ENCODE measurements around the gene MS4A8. TPM values are rescaled to one million over a fixed set of nuclear protein-coding genes. Genes with fewer than 3 reads are reported as not detected.

The MS4A8 gene
- total RNA-seq, 1 experiment from 2014 or later = not detected

GRCh38 chr11:60700689-60701468, 1.5 kb downstream of the MS4A8 start:
- Mint-ChIP-seq H3K4me3 (no peak overlapping the region), H3K36me3 (no peaks in the 10 kb centered on the region), H3K4me1 (peaks cover 7% of the 10 kb centered on the region), H3K27me3 (ENCODE audit: low read depth) (peaks cover 3% of the 10 kb centered on the region; the same call in 1 of the 2 replicates), H3K27ac (no peak overlapping the region), H3K9me3 (no peaks in the 10 kb centered on the region)
- ChIA-PET POLR2A (no interaction called here), CTCF (interaction anchor here (0.7 to 5.0 kb wide), 7 partner anchors 17 to 353 kb away, joined by 3 to 31 read pairs (median 3); partner anchors contain the start of gene MS4A15)
- peak; percentile 39; the same call in 1 of the 2 replicates for TF ChIP-seq CTCF (IDR thresholded peaks at IDR 0.05)
- TF ChIP-seq ZNF512 (CRISPR knock-in tag; IDR thresholded peaks at IDR 0.05; ENCODE audit: borderline replicate concordance) = no peak
- ATAC-seq (peak; percentile 95), DNase-seq (ENCODE audit: low spot score) (peak; percentile 50)

- Mint-ChIP-seq H3K27me3 (ENCODE audit: low read depth) (peaks cover 3% of the 10 kb centered on the region; the same call in 1 of the 2 replicates), H3K27ac (no peak overlapping the region), H3K9me3 (no peaks in the 10 kb centered on the region), H3K4me3 (no peak overlapping the region), H3K36me3 (no peaks in the 10 kb centered on the region), H3K4me1 (peaks cover 7% of the 10 kb centered on the region)
- no peak for DNase-seq (ENCODE audit: low spot score)
- ChIA-PET POLR2A (no interaction called here), CTCF (interaction anchor here (0.6 to 5.0 kb wide), 8 partner anchors 11 to 353 kb away, joined by 3 to 31 read pairs (median 4); partner anchors contain the start of gene MS4A15)
- ATAC-seq = no peak
- TF ChIP-seq OVOL2 (CRISPR knock-in tag; IDR thresholded peaks at IDR 0.05; ENCODE audit: borderline replicate concordance) (no peak), ESRRA (CRISPR knock-in tag; IDR thresholded peaks at IDR 0.05; ENCODE audit: borderline replicate concordance) (no peak), JAZF1 (CRISPR knock-in tag; IDR thresholded peaks at IDR 0.05) (no peak), CTCF (IDR thresholded peaks at IDR 0.05) (peak; percentile 11; the same call in 1 of the 2 replicates)
Observed at GRCh38 chr11:60701469-60701818, 2.0 kb downstream of the MS4A8 start.

- CTCF ChIA-PET = interaction anchor here (1.0 to 2.7 kb wide), 4 partner anchors 39 to 72 kb away, joined by 3 to 11 read pairs (median 3); no protein-coding TSS in a partner anchor
- no peak overlapping the region for H3K27ac Mint-ChIP-seq
- no peaks in the 10 kb centered on the region for H3K9me3 Mint-ChIP-seq
- DNase-seq (ENCODE audit: low spot score) (no peak), ATAC-seq (no peak)
- no peak overlapping the region for H3K4me3 Mint-ChIP-seq
- no peaks in the 10 kb centered on the region for H3K36me3 Mint-ChIP-seq
- peaks cover 7% of the 10 kb centered on the region for H3K4me1 Mint-ChIP-seq
- POLR2A ChIA-PET = no interaction called here
- no peaks in the 10 kb centered on the region; the same call in 1 of the 2 replicates for H3K27me3 Mint-ChIP-seq (ENCODE audit: low read depth)
- no peak for TF ChIP-seq TCF7 (CRISPR knock-in tag; IDR thresholded peaks at IDR 0.05; ENCODE audit: low read depth)
- no peak for TF ChIP-seq ZNF219 (CRISPR knock-in tag; IDR thresholded peaks at IDR 0.05; ENCODE audit: borderline replicate concordance)
- no peak for TF ChIP-seq ZNF281 (CRISPR knock-in tag; IDR thresholded peaks at IDR 0.05)
- TF ChIP-seq GTF2I (CRISPR knock-in tag; conservative IDR thresholded peaks at IDR 0.05) = no peak
- no peak for TF ChIP-seq USF1 (CRISPR knock-in tag; IDR thresholded peaks at IDR 0.05)
- TF ChIP-seq EMX1 (CRISPR knock-in tag; IDR thresholded peaks at IDR 0.05) = no peak
- TF ChIP-seq FOXJ3 (CRISPR knock-in tag; IDR thresholded peaks at IDR 0.05; ENCODE audit: borderline replicate concordance) = no peak
- no peak for TF ChIP-seq ZNF317 (CRISPR knock-in tag; IDR thresholded peaks at IDR 0.05; ENCODE audit: borderline replicate concordance, low read depth)
- no peak for TF ChIP-seq NFYB (CRISPR knock-in tag; conservative IDR thresholded peaks at IDR 0.05; ENCODE audit: low read depth)
- TF ChIP-seq TP53 (CRISPR knock-in tag; IDR thresholded peaks at IDR 0.05) = no peak
- no peak for TF ChIP-seq ZNF425 (CRISPR knock-in tag; conservative IDR thresholded peaks at IDR 0.05)
- TF ChIP-seq MXD4 (CRISPR knock-in tag; IDR thresholded peaks at IDR 0.05; ENCODE audit: borderline replicate concordance) = no peak
- TF ChIP-seq CREM (CRISPR knock-in tag; IDR thresholded peaks at IDR 0.05) = no peak
Observed at GRCh38 chr11:60703374-60703773, 4.0 kb downstream of the MS4A8 start.
